IMR-90 (cell line): Measurements from ENCODE around the gene OBP2A. TPM values are rescaled to one million over a fixed set of nuclear protein-coding genes. Genes with fewer than 3 reads are reported as not detected.

ENCODE experiments used
- ATAC-seq: fragments of 200-7000 bp; cut with Tn5 transposase; 2 replicates; pipeline ENCODE4 v1.9.1; 2020; ENCODE audit warnings: low read depth, mild to moderate bottlenecking, moderate library complexity
- BruUV-seq: library from RNA; stranded (reverse); fragments of 400-500 nt; replicated peaks from 2 replicates; lab custom pipeline; 2021; lab: Mats Ljungman, UMichigan
- CTCF ChIA-PET: fragments of 300-600 bp; formaldehyde crosslinking; extraction: SDS; loops from one replicate; lab custom pipeline; 2021; ENCODE audit warnings: antibody characterized with exemption; lab: Yijun Ruan, JAX
- POLR2A ChIA-PET: fragments of 300-600 bp; sonication (Branson Sonifier 250); formaldehyde crosslinking; loops from one replicate; lab custom pipeline; 2022; ENCODE audit warnings: antibody characterized with exemption; ENCODE audit not compliant: unreplicated experiment; lab: Charles Lee
- DNase-seq: peaks from one replicate; pipeline ENCODE4 v3.0.0; 2013
- H2AFZ ChIP-seq: replicated peaks from 2 replicates; pipeline ENCODE3; 2013; ENCODE audit warnings: low read length, mild to moderate bottlenecking; ENCODE audit not compliant: poor library complexity
- H2AK5ac ChIP-seq: 2 replicates; pipeline ENCODE4 v1.6.1; 2013; ENCODE audit warnings: low read depth, low read length, inconsistent platforms
- H2AK9ac ChIP-seq: replicated peaks from 2 replicates; pipeline ENCODE3; 2013; ENCODE audit warnings: mild to moderate bottlenecking, low read depth, low read length, moderate library complexity; ENCODE audit not compliant: poor library complexity
- H2BK120ac ChIP-seq: 2 replicates; pipeline ENCODE4 v1.6.1; 2013; ENCODE audit warnings: low read depth, low read length, inconsistent platforms
- H2BK15ac ChIP-seq: 3 replicates; pipeline ENCODE4 v1.6.1; 2013; ENCODE audit warnings: low read depth, low read length, inconsistent platforms
- H2BK20ac ChIP-seq: 2 replicates; pipeline ENCODE4 v1.6.1; 2013; ENCODE audit warnings: low read depth, mild to moderate bottlenecking, inconsistent platforms, low read length, moderate library complexity
- H2BK5ac ChIP-seq: 2 replicates; pipeline ENCODE4 v1.6.1; 2013; ENCODE audit warnings: mild to moderate bottlenecking, low read depth, low read length, inconsistent platforms; ENCODE audit not compliant: poor library complexity, severe bottlenecking
- H3K14ac ChIP-seq: replicated peaks from 2 replicates; pipeline ENCODE4 v1.6.1; 2013; ENCODE audit warnings: low read depth, low read length, inconsistent platforms
- H3K18ac ChIP-seq: 2 replicates; pipeline ENCODE4 v1.6.1; 2013; ENCODE audit warnings: low read depth, low read length, control low read depth
- H3K23ac ChIP-seq: 2 replicates; pipeline ENCODE4 v1.6.1; 2013; ENCODE audit warnings: low read depth, low read length, inconsistent platforms
- H3K27ac ChIP-seq: 2 replicates; pipeline ENCODE4 v1.5.1; 2013; ENCODE audit warnings: mild to moderate bottlenecking, control low read depth, low read length; ENCODE audit not compliant: insufficient read depth
- H3K27me3 ChIP-seq: 2 replicates; pipeline ENCODE4 v1.6.1; 2013; ENCODE audit warnings: low read length; ENCODE audit not compliant: control insufficient read depth, insufficient read depth
- H3K36me3 ChIP-seq: 2 replicates; pipeline ENCODE4 v1.6.1; 2013; ENCODE audit warnings: low read length, mixed read lengths; ENCODE audit not compliant: control insufficient read depth, insufficient read depth
- H3K4ac ChIP-seq: 2 replicates; pipeline ENCODE4 v1.6.1; 2013; ENCODE audit warnings: low read depth, low read length, inconsistent platforms
- H3K4me1 ChIP-seq: 2 replicates; pipeline ENCODE4 v1.6.1; 2013; ENCODE audit warnings: low read length, mixed read lengths; ENCODE audit not compliant: control insufficient read depth, insufficient read depth
- H3K4me2 ChIP-seq: 2 replicates; pipeline ENCODE4 v1.6.1; 2013; ENCODE audit warnings: low read depth, mild to moderate bottlenecking, control low read depth, low read length, moderate library complexity
- H3K4me3 ChIP-seq: 2 replicates; pipeline ENCODE4 v1.5.1; 2013; ENCODE audit warnings: low read depth, mild to moderate bottlenecking, control low read depth, low read length, moderate library complexity; ENCODE audit not compliant: insufficient read depth
- H3K56ac ChIP-seq: 2 replicates; pipeline ENCODE4 v1.6.1; 2013; ENCODE audit warnings: low read length, inconsistent platforms; ENCODE audit not compliant: insufficient read depth; ENCODE audit errors: extremely low read depth
- H3K79me1 ChIP-seq, 2 experiments: 2 replicates each; pipeline ENCODE4 v1.6.1; 2013; ENCODE audit warnings: low read length in 2 of 2, inconsistent platforms in 1 of 2, low read depth in 1 of 2
- H3K9ac ChIP-seq: 2 replicates; pipeline ENCODE4 v1.6.1; 2013; ENCODE audit warnings: low read depth, low read length, control low read depth
- H3K9me1 ChIP-seq: 2 replicates; pipeline ENCODE4 v1.6.1; 2013; ENCODE audit warnings: low read length, inconsistent platforms; ENCODE audit not compliant: insufficient read depth
- H3K9me3 ChIP-seq: 2 replicates; pipeline ENCODE4 v1.6.1; 2013; ENCODE audit warnings: low read length; ENCODE audit not compliant: control insufficient read depth, insufficient read depth
- H4K20me1 ChIP-seq: 2 replicates; pipeline ENCODE4 v1.6.1; 2013; ENCODE audit warnings: low read length, inconsistent platforms; ENCODE audit not compliant: insufficient read depth
- H4K5ac ChIP-seq: 2 replicates; pipeline ENCODE4 v1.6.1; 2013; ENCODE audit warnings: mild to moderate bottlenecking, low read depth, low read length, control low read depth
- H4K8ac ChIP-seq, 2 experiments: 2 replicates each; pipeline ENCODE4 v1.6.1; 2013; ENCODE audit warnings: low read depth in 2 of 2, low read length in 2 of 2, control low read depth in 1 of 2, inconsistent platforms in 1 of 2
- H4K91ac ChIP-seq: 2 replicates; pipeline ENCODE4 v1.6.1; 2013; ENCODE audit warnings: low read depth, low read length, inconsistent platforms; ENCODE audit not compliant: insufficient read depth
- BHLHE40 ChIP-seq: fragments of 150-350 bp; IDR thresholded peaks from 2 replicates; pipeline ENCODE4 v1.6.1; 2016; ENCODE audit warnings: mild to moderate bottlenecking, low read depth, low read length
- CEBPB ChIP-seq: IDR thresholded peaks from 2 replicates; pipeline ENCODE4 v1.6.1; 2012; ENCODE audit warnings: low read depth, low read length, improper control_type of control experiment
- CTCF ChIP-seq: conservative IDR thresholded peaks from 2 replicates; pipeline ENCODE4 v1.5.1; 2012; ENCODE audit warnings: mild to moderate bottlenecking, low read depth, low read length, improper control_type of control experiment
- ELK1 ChIP-seq: fragments of 150-350 bp; IDR thresholded peaks from 2 replicates; pipeline ENCODE4 v1.6.1; 2016; ENCODE audit warnings: low read depth, mild to moderate bottlenecking, low read length, moderate library complexity, borderline replicate concordance
- FOS ChIP-seq: fragments of 150-350 bp; IDR thresholded peaks from 2 replicates; pipeline ENCODE4 v1.6.1; 2016; ENCODE audit warnings: low read depth, low read length
- MAFK ChIP-seq: IDR thresholded peaks from 2 replicates; pipeline ENCODE4 v1.6.1; 2012; ENCODE audit warnings: low read depth, low read length, improper control_type of control experiment
- MXI1 ChIP-seq: IDR thresholded peaks from 2 replicates; pipeline ENCODE4 v1.6.1; 2012; ENCODE audit warnings: low read depth, mild to moderate bottlenecking, low read length, moderate library complexity, borderline replicate concordance
- NFE2L2 ChIP-seq: fragments of 150-350 bp; IDR thresholded peaks from 2 replicates; pipeline ENCODE4 v1.6.1; 2016; ENCODE audit warnings: low read depth, mild to moderate bottlenecking, low read length
- RAD21 ChIP-seq: IDR thresholded peaks from 2 replicates; pipeline ENCODE4 v1.6.1; 2012; ENCODE audit warnings: low read length, improper control_type of control experiment
- RFX5 ChIP-seq: IDR thresholded peaks from 2 replicates; pipeline ENCODE4 v1.8.0; 2012; ENCODE audit warnings: low read depth, mild to moderate bottlenecking, low read length, moderate library complexity
- USF2 ChIP-seq: fragments of 150-350 bp; IDR thresholded peaks from 2 replicates; pipeline ENCODE4 v1.6.1; 2017; ENCODE audit warnings: mild to moderate bottlenecking, antibody characterized with exemption, low read length, low read depth
- WGBS, 2 experiments: methylation state at CpG; one replicate each; pipeline versions ENCODE4 v1.1.5 to v1.1.7; 2013; ENCODE audit warnings: missing lambda C conversion rate in 2 of 2; ENCODE audit not compliant: insufficient read length in 1 of 2; ENCODE audit errors: extremely low coverage in 2 of 2; 5-methylcytosine and 5-hydroxymethylcytosine counted together
- dilution Hi-C: fragments of 300-500 bp; cut with HindIII; formaldehyde crosslinking; loops from one replicate; pipeline ENCODE4 v1.14.3; 2018; ENCODE audit warnings: low sequenced_read_pairs; ENCODE audit not compliant: unreplicated experiment
- in situ Hi-C: fragments of 300-500 bp; cut with MboI; formaldehyde crosslinking; loops from 3 replicates; pipeline ENCODE4 v1.14.3; 2019; ENCODE audit warnings: low sequenced_read_pairs, inconsistent platforms, mixed read lengths
- intact Hi-C: fragments of 100-400 bp; cut with micrococcal nuclease; formaldehyde crosslinking; loops from 2 replicates; pipeline ENCODE4 v1.10.0; 2022
- polyA plus RNA-seq, 3 experiments: library from polyadenylated mRNA; depleted of rRNA; stranded (reverse); fragments of >200 nt; gene quantifications; 2 replicates each; pipeline ENCODE4 v1.2.3, GENCODE V29; 2012; ENCODE audit warnings: low replicate concordance in 1 of 3
- total RNA-seq: library from RNA; depleted of rRNA; stranded (reverse); fragments of >200 nt; gene quantifications from 2 replicates; pipeline ENCODE4 v1.2.3, GENCODE V29; 2012

The OBP2A gene
- total and polyA plus RNA-seq, 2 of the 4 experiments (the other 2 are of a cell fraction) = not detected

GRCh38 chr9:135506327-135507103 is 39.4 kb upstream of the OBP2A start:
- no peak overlapping the region for H3K23ac ChIP-seq
- H4K8ac ChIP-seq = no peak overlapping the region
- H2BK15ac ChIP-seq = no peak overlapping the region
- intact Hi-C loops = no loop called here
- H3K4ac ChIP-seq = no peak overlapping the region
- CTCF ChIA-PET = no interaction called here
- H3K9ac ChIP-seq = no peak overlapping the region
- POLR2A ChIA-PET = no interaction called here
- H3K9me1 ChIP-seq = no peaks in the 10 kb centered on the region
- H3K79me1 ChIP-seq = peaks cover 4 to 31% of the 10 kb centered on the region in 2 experiments
- dilution Hi-C loops = no loop called here
- no peak overlapping the region for H2AK5ac ChIP-seq
- H3K9me3 ChIP-seq = no peaks in the 10 kb centered on the region
- in situ Hi-C loops = no loop called here
- H3K27ac ChIP-seq = no peak overlapping the region
- no TSS peak for BruUV-seq
- no peak overlapping the region for H2BK20ac ChIP-seq
- H4K5ac ChIP-seq = no peak overlapping the region
- ATAC-seq = 0 out of 2 replicates have a peak, but pooled peaks have one; percentile 7
- no peak overlapping the region for H2BK5ac ChIP-seq
- peaks cover 27% of the 10 kb centered on the region for H3K36me3 ChIP-seq
- no peak overlapping the region for H2AFZ ChIP-seq
- 60% methylated on average over 1 of the region's 14 CpGs; no CpG with 5 or more reads in 1 of the 2 experiments for WGBS, 2 experiments
- peak overlapping the region; percentile 55 for H2AK9ac ChIP-seq
- peaks cover 2% of the 10 kb centered on the region; the same call in 1 of the 2 replicates for H3K27me3 ChIP-seq
- H3K4me2 ChIP-seq = no peak overlapping the region
- no peak overlapping the region for H3K18ac ChIP-seq
- H4K91ac ChIP-seq = no peak overlapping the region
- no peak for DNase-seq
- H3K4me3 ChIP-seq = no peak overlapping the region
- H3K4me1 ChIP-seq = peaks cover 5% of the 10 kb centered on the region; the same call in 1 of the 2 replicates
- no peak overlapping the region for H3K14ac ChIP-seq
- H2BK120ac ChIP-seq = no peak overlapping the region
- TF ChIP-seq MXI1 = no peak
- no peak for TF ChIP-seq BHLHE40
- TF ChIP-seq USF2 = no peak
- TF ChIP-seq ELK1 = no peak
- no peak for TF ChIP-seq RAD21
- TF ChIP-seq MAFK = no peak
- TF ChIP-seq CTCF = no peak
- TF ChIP-seq NFE2L2 = no peak
- no peak for TF ChIP-seq RFX5
- no peak for TF ChIP-seq FOS
- TF ChIP-seq CEBPB = no peak
- no peak overlapping the region for H3K56ac ChIP-seq
- H4K20me1 ChIP-seq = peaks cover 32% of the 10 kb centered on the region
